NCI-H748 (cell line): Measurements from ENCODE around the gene GSK3A.
"Not testable (repeated sequence)": the region's sequence is repeated elsewhere in the genome, so short reads cannot be mapped to it uniquely, and the experiment has no call there.

Experiments
- DNase-seq: peaks from one replicate; lab custom pipeline; 2025; ENCODE audit not compliant: unreplicated experiment; lab: John Stamatoyannopoulos, UW

GSK3A gene

GRCh38 chr19:42268704-42269477 is 26.5 kb upstream of the GSK3A start, which contains the start of gene CIC:
TSS of gene CIC (plus strand) at chr19:42269252. CDS start at chr19:42271784, 2,532 bp downstream.
- peak; percentile 100 for DNase-seq

DNA sequence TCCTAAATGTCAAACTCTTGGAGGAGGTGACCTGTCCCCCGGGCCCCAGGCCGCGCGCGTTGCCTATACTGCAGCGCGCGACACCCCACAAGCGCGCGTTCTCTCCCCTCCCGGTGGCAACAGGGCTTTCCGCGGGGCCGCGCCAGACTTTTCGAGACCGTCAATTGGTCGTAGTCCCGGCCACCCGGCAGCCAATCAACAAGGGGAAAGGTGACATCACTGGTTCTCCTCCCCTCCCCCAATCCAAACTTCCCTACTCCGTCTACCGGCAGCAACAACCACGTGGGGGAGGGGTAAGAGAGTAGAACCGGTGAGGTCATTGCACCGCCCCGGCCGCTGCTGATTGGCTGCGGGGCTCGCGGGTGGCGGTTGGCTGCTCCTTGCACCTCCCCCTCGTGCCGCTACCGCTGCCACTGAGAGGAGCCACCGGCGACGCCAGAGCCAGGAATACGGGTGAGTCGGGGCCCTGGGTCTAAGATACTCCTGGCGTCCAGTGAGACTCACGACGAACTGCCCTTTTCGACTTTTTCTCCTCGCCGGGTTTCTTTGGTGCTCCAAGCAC is 25.8 kb upstream of the GSK3A start:
- DNase-seq: peak; percentile 100

DNA sequence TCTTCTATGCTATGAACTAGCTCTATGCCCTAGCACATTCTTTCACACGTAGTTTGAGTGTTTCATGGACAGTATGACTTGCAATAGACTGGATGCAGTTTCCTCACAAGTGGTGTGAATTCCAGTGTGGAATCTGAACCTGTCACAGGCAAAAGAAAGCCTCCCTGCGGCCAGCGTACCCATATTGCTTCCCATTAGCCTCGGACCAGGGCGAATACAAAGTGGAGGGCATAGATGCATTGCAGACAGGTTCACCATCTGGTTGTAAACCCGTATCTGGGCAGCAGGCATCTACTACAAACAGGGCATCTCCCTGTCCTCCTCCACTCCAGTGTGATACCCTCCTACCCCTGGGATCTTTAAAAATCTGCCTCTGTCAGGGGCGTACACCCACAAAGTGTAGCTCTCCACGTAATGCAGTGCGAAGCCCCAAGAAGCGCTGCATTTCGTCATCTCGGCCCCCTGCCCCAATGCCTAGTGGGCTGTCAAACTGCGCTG is 25.3 kb upstream of the GSK3A start:
- peak; percentile 51 for DNase-seq

GRCh38 chr19:42266928-42267603 is 24.7 kb upstream of the GSK3A start:
- DNase-seq: not testable (repeated sequence)

- DNase-seq: not testable (repeated sequence)
Observed at GRCh38 chr19:42266105-42266504, 23.7 kb upstream of the GSK3A start.

- no peak for DNase-seq
Observed at GRCh38 chr19:42261763-42262162, 19.4 kb upstream of the GSK3A start.

DNA sequence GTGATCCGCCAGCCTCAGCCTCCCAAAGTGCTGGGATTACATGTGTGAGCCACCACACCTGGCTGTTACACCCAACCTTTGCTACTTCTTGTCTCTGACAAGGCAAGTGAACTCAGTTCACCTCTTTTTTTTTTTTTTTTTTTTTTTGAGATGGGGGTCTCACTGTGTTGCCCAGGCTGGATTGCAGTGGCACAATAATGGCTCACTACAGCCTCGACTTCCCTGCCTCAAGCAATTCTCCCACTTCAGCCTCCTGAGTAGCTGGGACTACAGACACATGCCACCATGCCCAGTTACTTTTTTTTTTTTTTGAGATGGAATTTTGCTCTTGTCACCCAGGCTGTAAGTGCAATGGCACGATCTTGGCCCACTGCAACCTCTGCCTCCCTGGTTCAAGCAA is 15.4 kb upstream of the GSK3A start:
- DNase-seq: not testable (repeated sequence)

GRCh38 chr19:42255766-42256745 is 13.7 kb upstream of the GSK3A start:
- DNase-seq: peak; percentile 70

DNA sequence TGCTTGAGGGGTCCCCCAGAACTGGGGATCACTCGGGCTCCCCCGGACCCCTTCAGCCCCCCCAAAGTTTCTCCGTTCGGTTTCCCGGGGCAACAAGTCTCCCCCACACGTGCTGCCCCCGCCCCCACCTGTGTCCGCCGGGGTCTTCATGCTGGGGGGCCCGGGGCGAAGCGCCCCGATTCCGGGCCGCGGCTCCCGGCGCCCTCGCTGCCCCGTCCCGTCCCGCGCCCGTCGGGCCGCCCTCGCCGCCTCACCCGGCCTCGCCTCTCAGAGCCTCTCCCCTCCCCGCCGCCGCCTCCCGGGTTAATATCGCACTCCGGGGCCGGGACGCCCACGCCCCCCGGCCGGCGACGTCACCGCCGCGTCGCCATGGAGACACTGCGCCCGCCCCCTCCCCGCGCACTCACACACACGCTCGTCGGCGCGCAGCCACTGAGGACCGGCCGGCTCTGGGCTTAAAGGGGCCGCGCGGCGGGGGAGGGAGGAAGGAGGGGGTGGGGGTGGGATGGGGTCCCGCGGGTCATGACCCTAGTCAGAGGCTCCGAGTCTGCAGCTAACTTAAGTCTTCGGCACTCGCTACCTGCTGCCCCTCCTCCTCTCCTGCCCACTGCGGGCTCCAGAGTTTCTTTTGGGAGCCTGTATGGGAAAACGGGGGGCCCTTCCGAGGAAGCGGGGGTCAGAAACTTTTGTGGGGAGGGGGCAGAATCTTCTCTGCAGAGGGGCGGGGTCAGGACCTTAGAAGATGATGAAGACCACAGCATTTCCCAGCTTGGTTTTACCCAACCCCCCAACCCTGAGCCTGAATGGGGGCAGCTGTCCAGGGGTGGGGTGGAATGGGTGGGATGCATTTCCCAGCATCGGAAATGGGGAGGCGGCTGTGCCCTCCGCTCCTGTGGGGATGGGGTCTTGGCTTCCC is 12.7 kb upstream of the GSK3A start, which contains the start of gene ERF:
Gene ERF, minus strand, starts transcription at position 279 of the 916 bp plus-strand sequence. Its CDS starts 129 bp downstream, at position 150.
- DNase-seq: peak; percentile 92

DNA sequence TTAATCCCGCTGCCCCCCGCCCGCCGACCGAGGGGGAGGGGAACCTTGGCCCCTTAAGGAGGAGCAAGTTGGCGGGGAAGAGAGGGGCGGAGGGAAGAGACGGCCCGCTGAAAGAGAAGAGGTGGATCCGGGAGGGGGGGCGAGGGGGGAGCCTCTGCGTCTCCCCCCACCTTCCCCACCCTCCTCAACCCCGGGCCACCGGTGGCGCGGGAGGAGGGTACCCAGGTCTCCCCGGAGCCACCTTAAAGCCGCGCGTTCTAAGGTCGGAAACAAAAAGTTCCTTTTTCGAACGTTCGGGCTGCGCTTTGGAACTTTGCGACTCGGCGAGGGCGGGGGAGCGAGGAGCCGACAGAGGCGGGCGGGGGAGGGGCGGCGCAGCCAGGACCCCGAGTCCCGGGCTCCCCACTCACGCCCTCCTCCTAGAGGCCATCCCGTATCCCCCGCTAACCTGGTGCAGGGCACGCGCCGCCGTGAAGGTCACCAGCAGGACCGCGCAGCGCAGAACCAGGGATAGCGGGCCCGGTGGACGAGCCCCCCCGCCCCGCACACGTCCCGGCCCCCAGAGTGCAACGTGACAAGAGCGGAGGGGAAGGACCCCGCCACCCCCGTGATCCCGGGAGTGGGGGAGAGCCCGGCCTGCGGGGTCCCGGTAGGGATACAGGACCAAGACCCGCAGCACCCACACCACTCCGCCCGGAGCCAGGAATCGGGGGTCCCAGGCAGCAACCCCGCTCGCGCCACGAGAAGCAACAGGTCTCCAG is 11.9 kb upstream of the GSK3A start:
- peak; percentile 64 for DNase-seq

DNA sequence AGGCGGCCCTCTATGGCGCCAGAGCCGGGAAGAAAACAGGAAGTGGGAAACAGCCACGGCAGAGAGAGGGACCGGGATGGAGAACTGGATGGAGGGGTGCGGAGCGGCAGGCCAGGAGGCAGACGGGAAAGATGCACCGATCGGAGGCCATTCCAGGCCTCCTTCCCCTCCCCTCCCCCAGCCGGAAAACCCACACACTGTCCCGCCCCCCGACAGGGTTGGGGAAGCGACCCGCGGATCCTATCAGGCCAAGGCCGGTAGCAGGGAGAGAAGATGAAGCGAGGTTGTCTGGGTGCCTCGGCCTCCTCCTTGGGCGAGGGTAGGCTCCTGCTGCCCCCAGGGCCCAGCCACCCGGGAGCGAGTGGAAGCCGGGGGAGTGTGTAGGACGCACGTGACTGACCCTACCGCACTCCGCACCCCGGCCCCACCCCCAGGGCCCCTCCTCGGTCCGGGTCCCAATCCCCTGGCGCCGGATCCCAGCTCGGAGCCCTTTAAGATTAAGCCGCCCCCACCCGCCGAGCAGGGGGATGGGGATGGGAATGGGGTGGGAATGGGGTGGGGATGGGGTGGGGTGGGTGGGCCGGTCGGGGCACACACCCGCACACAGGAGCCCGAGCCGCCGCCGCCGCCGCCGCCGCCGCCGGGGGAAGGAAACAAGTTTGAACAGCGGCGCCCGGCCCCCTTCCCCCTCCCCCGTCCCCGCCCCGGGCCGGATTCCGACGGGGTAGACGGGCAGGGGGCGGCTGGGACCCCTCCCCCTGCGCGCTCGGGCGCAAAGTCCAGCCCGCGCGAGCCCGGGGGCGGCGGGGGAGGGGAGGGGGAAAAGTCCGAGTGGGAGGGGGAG is 11.1 kb upstream of the GSK3A start:
- peak; percentile 64 for DNase-seq

DNA sequence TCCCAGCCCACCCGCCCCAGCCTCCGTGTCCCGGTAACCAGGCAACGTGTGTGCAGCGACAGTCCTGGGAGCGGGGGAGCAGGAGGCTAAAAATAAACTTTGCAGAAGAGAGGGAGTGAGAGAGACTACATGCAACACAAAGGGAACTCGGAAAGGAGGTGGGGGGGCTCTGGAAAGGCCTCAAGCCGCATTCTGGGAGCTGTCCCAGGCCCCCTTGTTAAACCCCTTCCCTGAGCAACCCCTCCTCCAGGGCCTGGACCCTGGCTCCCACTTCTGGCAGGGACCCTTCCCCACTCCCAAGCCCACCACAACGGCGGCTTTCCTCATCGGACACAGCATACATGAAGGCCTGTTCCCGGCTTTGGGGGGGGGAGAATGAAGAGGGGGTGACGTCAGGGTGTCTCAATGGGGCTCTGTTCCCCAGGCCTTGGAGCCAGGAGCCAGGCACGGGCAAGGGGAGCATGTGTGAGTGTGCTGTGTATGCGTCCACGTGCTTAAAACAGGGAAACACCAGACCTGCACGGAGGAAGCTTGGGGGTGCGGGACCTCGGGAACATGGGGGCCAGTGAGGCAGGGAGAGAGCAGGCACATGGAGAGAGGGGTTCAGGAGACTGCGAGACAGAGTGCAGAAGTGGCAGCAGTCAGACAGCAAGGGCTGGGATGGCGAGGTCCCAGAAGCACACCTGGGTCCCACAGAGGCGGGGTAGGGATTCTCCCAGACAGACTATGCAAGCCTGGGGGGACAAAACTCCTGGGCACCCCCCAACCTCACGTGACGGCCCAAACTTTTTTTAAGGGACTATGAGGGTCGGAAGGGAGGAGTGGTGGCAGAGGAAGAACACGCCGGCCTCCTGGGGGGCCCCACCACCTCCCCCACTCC is 10.2 kb upstream of the GSK3A start:
- DNase-seq: no peak

DNA sequence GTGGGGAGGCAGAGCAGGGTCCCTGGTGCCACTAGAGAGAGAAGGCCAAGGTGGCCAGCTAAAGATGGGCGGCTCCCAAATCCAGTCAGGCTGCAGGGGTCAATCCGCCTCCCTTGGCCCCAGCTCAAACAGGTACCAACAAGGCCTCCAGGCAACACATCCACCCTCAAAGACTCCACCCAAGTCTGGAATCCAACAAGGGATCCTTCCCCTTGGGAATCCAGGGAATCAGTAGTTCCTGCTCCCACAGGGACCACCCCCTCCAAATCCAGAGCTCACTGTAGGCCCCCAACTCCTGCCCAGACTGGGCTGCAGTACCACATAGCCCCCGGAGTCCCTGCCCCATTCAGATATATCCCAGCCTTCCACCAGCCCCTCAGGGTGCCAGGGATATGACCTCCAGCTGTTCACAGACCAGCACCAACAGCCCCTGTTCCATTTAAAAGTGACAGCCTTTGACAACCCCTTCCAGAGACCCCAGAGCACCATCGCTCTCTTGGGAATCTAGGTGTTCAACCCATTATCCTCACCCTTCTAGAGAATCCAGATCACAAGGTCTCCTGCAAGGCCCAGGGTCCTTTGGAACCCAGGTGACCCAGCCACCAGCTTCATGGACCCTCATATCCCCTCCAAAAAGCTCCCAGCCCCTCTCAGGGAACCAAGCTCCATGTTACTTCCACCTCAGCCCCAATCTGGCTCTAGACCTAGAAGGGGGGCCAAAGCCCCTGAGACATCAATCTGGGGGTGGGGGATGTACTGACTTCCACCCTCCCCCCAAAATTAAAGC is 9.4 kb upstream of the GSK3A start:
- DNase-seq: no peak

GRCh38 chr19:42250666-42251531 is 8.5 kb upstream of the GSK3A start:
- DNase-seq: no peak

DNA sequence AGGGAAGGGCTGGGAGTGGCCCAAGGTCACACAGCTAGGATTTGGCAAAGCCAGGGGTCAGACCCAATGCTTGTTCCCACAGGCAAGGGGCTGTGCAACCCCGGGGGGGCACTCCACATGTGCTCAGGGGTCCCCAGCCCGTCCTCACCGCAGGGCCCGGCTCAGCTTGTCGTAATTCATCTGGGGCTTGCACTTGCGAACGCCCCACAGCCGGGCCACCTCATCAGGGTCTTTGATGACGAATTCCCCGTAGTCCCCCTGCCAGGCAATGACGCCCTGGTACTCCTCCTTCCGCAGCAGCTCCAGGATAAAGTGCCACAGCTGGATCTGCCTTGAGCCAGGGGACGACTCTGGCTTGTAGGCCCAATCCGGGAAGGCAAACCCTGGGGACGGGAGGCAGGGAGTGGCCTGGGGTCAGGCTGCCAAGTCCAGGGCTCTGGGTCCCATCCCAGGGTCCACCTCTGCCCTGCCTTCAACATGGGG is 7.8 kb upstream of the GSK3A start:
- no peak for DNase-seq
